ENCODE results near the gene RPL4.

Gene RPL4

DNA sequence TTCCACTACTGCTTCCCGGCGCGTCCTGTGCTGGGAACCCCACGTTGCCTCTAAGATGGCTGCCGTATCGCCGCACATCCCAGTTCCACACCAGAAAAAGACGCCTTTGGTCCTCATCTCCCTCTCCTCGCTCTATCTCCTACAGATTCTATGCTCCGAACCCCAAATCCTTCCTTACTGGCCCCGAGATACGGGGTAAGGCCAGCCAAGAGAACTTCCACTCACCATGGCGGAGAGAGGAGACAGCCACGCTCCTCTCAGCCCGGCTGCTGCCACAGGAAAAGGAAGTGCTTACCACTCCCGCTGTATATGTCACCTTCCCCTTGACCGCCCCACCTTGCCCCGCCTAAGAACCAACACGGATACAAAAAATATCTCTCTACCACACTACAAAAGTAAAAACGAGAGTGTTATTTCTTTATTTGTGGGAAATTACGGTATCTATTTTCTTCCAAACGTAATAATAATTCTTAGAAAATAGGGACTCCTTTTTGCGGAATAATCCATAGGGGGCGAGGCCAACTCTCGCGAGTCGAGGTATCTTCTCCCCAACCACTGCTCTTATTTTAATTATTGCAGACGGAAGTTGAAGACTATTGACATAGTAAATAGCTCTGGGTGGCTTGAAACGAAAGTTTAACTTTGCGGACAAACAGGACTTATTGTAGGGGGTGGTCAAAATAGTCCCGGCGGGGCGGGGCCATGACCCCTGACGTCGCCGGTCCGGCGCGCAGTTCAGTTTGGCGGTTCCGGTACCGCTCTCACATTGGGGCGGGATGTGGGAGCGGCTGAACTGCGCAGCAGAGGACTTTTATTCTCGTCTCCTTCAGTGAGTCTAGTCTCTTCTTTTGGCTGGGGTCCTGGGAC, at the start of gene RPL4, which contains the start of gene ZWILCH:
RPL4 (minus strand) TSS at position 293 of the 867 bp plus-strand sequence; CDS start at position 228, 65 bp downstream.
ZWILCH (plus strand) TSS at position 764 of the 867 bp plus-strand sequence; CDS start at position 777, 13 bp downstream.
- peak within 1 kb of the TSS; percentile 97 for H3K27ac ChIP-seq
- no peak for TF ChIP-seq ZFX (IDR thresholded peaks at IDR 0.05; ENCODE audit: borderline replicate concordance)
- TF ChIP-seq, protein P1, sequence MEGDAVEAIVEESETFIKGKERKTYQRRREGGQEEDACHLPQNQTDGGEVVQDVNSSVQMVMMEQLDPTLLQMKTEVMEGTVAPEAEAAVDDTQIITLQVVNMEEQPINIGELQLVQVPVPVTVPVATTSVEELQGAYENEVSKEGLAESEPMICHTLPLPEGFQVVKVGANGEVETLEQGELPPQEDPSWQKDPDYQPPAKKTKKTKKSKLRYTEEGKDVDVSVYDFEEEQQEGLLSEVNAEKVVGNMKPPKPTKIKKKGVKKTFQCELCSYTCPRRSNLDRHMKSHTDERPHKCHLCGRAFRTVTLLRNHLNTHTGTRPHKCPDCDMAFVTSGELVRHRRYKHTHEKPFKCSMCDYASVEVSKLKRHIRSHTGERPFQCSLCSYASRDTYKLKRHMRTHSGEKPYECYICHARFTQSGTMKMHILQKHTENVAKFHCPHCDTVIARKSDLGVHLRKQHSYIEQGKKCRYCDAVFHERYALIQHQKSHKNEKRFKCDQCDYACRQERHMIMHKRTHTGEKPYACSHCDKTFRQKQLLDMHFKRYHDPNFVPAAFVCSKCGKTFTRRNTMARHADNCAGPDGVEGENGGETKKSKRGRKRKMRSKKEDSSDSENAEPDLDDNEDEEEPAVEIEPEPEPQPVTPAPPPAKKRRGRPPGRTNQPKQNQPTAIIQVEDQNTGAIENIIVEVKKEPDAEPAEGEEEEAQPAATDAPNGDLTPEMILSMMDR (IDR thresholded peaks at IDR 0.05) = no peak

DNA sequence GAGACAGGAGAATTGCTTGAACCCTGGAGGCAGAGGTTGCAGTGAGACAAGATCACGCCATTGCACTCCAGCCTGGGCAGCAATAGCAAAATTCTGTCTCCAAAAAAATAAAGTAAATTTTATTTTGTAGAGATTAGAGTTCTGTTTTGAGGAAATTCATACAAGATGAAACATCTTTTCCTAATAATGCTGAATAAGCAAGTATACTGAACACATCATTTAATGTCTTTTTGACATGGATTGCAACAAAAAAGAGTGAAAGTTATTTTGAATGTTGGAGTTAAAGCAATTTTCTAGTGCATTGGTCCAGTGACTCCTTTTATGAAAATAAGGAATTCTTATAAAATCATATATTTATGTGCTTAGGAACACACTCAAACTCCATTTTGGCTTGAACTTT, 40.6 kb upstream of the RPL4 start:
- TF ChIP-seq, protein P1 (IDR thresholded peaks at IDR 0.05) = no peak
- no peak for TF ChIP-seq ZFX (IDR thresholded peaks at IDR 0.05; ENCODE audit: borderline replicate concordance)
- H3K27ac ChIP-seq = no peak overlapping the region

GRCh38 chr15:66542896-66543295, 38.2 kb upstream of the RPL4 start:
- no peak overlapping the region for H3K27ac ChIP-seq
- TF ChIP-seq, protein P1 (IDR thresholded peaks at IDR 0.05) = no peak

DNA sequence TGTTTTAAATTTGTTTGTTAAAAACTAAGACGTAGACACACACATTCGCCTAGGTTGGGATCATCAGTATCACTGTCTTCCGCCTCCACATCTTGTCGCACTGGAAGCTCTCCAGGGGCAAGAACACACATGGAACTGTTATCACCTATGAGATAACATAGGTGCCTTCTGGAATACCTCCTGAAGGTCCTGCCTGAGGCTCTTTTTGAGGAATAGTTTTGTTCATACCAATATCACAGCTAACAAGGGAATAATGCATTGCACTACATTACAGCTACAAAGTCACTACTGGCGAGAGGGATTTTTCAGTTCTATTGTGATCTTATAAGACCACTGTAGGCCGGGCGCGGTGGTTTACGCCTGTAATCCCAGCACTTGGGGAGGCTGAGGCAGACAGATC, 30.4 kb upstream of the RPL4 start:
- no peak for TF ChIP-seq ZFX (IDR thresholded peaks at IDR 0.05; ENCODE audit: borderline replicate concordance)
- TF ChIP-seq, protein P1 (IDR thresholded peaks at IDR 0.05) = no peak
- no peak overlapping the region for H3K27ac ChIP-seq

- TF ChIP-seq ZFX (IDR thresholded peaks at IDR 0.05; ENCODE audit: borderline replicate concordance) = no peak
- TF ChIP-seq, protein P1 (IDR thresholded peaks at IDR 0.05) = no peak
- no peak overlapping the region for H3K27ac ChIP-seq
These were observed 20.2 kb upstream of the RPL4 start for GRCh38 chr15:66524838-66525237.

- no peak overlapping the region for H3K27ac ChIP-seq
- TF ChIP-seq ZFX (IDR thresholded peaks at IDR 0.05; ENCODE audit: borderline replicate concordance) = no peak
- TF ChIP-seq, protein P1 (IDR thresholded peaks at IDR 0.05) = no peak
These were observed 19.3 kb upstream of the RPL4 start for GRCh38 chr15:66523926-66524325.

DNA sequence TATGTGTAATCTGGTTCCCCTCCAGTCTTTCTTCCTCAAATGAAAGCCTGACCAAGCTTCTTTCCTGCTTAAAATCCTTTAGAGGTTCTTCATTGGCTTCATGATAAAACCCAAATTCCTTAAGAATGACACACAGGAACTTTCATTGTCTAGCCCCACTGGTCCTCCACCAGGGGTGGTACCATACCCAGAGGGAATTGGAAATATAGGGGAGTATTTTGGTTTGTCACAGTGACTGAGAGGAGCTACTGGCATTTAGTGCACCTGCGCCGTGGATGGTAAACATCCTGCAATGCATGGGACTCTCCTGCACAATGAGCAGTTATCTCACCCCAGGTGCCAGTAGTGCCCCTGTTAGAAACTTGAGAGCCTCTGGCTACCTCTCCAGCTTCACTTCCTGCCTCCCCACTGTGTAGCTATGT, 11.3 kb upstream of the RPL4 start:
- TF ChIP-seq ZFX (IDR thresholded peaks at IDR 0.05; ENCODE audit: borderline replicate concordance) = no peak
- TF ChIP-seq, protein P1 (IDR thresholded peaks at IDR 0.05) = no peak
- H3K27ac ChIP-seq = no peak overlapping the region

Data from 22Rv1 (cell line).